ENCODE results near the gene TTC12. TPM values are rescaled to one million over a fixed set of nuclear protein-coding genes. Genes with fewer than 3 reads are reported as not detected.

The TTC12 gene
- total and polyA plus RNA-seq, 12 donors = 5.6 to 26.9 (median 16.5) TPM

- intact Hi-C loops (cut with DNase I) = loop anchor here in 1 of 2 donors (10.0 kb wide), 1 partner anchor 164 kb away; no protein-coding TSS in a partner anchor
- TF ChIP-seq CTCF (IDR thresholded peaks at IDR 0.05) (no peak), POLR2A (IDR thresholded peaks at IDR 0.05) (no peak)
- peak in 1 of 7 donors; percentile 48 for DNase-seq
- Histone ChIP-seq H3K27ac (no peak overlapping the region), H3K9me3 (replicated peaks in 1 of 3) (no peaks in the 10 kb centered on the region), H3K36me3 (replicated peaks in 1 of 2) (no peaks in the 10 kb centered on the region), H3K4me1 (replicated peaks in 1 of 2) (no peaks in the 10 kb centered on the region), H3K4me3 (no peak overlapping the region), H3K27me3 (no peaks in the 10 kb centered on the region)
- WGBS, 4 donors = 69 to 71% (median 70%) methylated on average over 9 of the region's 9 CpGs
Observed at GRCh38 chr11:113278481-113278880, 35.9 kb upstream of the TTC12 start.

GRCh38 chr11:113278925-113279324, 35.5 kb upstream of the TTC12 start:
- Histone ChIP-seq H3K36me3 (replicated peaks in 1 of 2) (no peaks in the 10 kb centered on the region), H3K27ac (no peak overlapping the region), H3K4me1 (replicated peaks in 1 of 2) (no peaks in the 10 kb centered on the region), H3K4me3 (no peak overlapping the region), H3K9me3 (replicated peaks in 1 of 3) (no peaks in the 10 kb centered on the region), H3K27me3 (no peaks in the 10 kb centered on the region)
- TF ChIP-seq POLR2A (IDR thresholded peaks at IDR 0.05) (no peak), CTCF (IDR thresholded peaks at IDR 0.05) (peak in 5 of 6 experiments; percentile 17 to 47 (median 31))
- peak in 1 of 7 donors; percentile 41 for DNase-seq
- WGBS, 4 donors = 67 to 81% (median 70%) methylated on average over 4 of the region's 4 CpGs
- intact Hi-C loops (cut with DNase I) = loop anchor here in 1 of 2 donors (10.0 kb wide), 1 partner anchor 164 kb away; no protein-coding TSS in a partner anchor

- intact Hi-C loops (cut with DNase I) = loop anchor here in 1 of 2 donors (10.0 kb wide), 1 partner anchor 165 kb away; no protein-coding TSS in a partner anchor
- H3K9me3 ChIP-seq (replicated peaks in 1 of 3) = no peaks in the 10 kb centered on the region
- no peak overlapping the region for H3K27ac ChIP-seq
- H3K27me3 ChIP-seq = no peaks in the 10 kb centered on the region
- H3K4me3 ChIP-seq = no peak overlapping the region
- no peaks in the 10 kb centered on the region for H3K36me3 ChIP-seq (replicated peaks in 1 of 2)
- no peak for TF ChIP-seq POLR2A (IDR thresholded peaks at IDR 0.05)
- TF ChIP-seq CTCF (IDR thresholded peaks at IDR 0.05) = no peak
- 71 to 85% (median 83%) methylated on average over 3 of the region's 3 CpGs for WGBS, 4 donors
- peak in 1 of 7 donors; percentile 45 for DNase-seq
- H3K4me1 ChIP-seq (replicated peaks in 1 of 2) = no peaks in the 10 kb centered on the region
Observed at GRCh38 chr11:113279591-113279990, 34.8 kb upstream of the TTC12 start.

- Histone ChIP-seq H3K27me3 (no peaks in the 10 kb centered on the region), H3K9me3 (replicated peaks in 1 of 3) (no peaks in the 10 kb centered on the region), H3K36me3 (replicated peaks in 1 of 2) (no peaks in the 10 kb centered on the region), H3K27ac (no peak overlapping the region), H3K4me3 (no peak overlapping the region), H3K4me1 (replicated peaks in 1 of 2) (no peaks in the 10 kb centered on the region)
- WGBS, 4 donors = 94 to 97% (median 95%) methylated on average over 2 of the region's 2 CpGs
- intact Hi-C loops (cut with DNase I) = loop anchor here (10.0 kb wide), 3 partner anchors 466 to 996 kb away; no protein-coding TSS in a partner anchor
- TF ChIP-seq POLR2A (IDR thresholded peaks at IDR 0.05) = no peak
- TF ChIP-seq CTCF (IDR thresholded peaks at IDR 0.05) = no peak
- DNase-seq = peak in 1 of 7 donors; percentile 23
Observed at GRCh38 chr11:113281052-113281725, 33.2 kb upstream of the TTC12 start.

All from adrenal gland (tissue), 12 donors.